HCT116 (cell line): ENCODE data around the gene CDKN2B-AS1. TPM values are rescaled to one million over a fixed set of nuclear protein-coding genes. Genes with fewer than 3 reads are reported as not detected.

Source experiments
- ATAC-seq: fragments of 200-7000 bp; cut with Tn5 transposase; 2 replicates; pipeline ENCODE4 v1.9.1; 2020; ENCODE audit warnings: mild to moderate bottlenecking, moderate library complexity
- BruUV-seq: library from RNA; stranded (reverse); fragments of 400-500 nt; replicated peaks from 2 replicates; lab custom pipeline; 2021; lab: Mats Ljungman, UMichigan
- CTCF ChIA-PET: fragments of 300-600 bp; sonication (Branson Sonifier 250); formaldehyde crosslinking; loops from one replicate; lab custom pipeline; 2021; ENCODE audit warnings: antibody characterized with exemption; lab: Charles Lee
- POLR2A ChIA-PET: fragments of 300-600, 350-600 bp; sonication (Branson Sonifier 250); formaldehyde crosslinking; loops from one replicate; lab custom pipeline; 2021; ENCODE audit warnings: antibody characterized with exemption; lab: Charles Lee
- RAD21 ChIA-PET, 2 experiments: fragments of 300-600 bp; sonication (Branson Sonifier 250); formaldehyde crosslinking; loops; one replicate each; lab custom pipeline; 2023; ENCODE audit warnings: low total read pairs in 2 of 2; ENCODE audit not compliant: uncharacterized antibody in 2 of 2, unreplicated experiment in 2 of 2, low non-redundant PET in 1 of 2; lab: Charles Lee
- DNase-seq: peaks from one replicate; pipeline ENCODE4 v3.0.0-alpha.2; 2010; ENCODE audit warnings: low read depth, low spot score
- H2AFZ ChIP-seq: fragments of 200-600 bp; shearing (Covaris generic), sonication (generic); 2 replicates; pipeline ENCODE4 v1.6.1; 2017; ENCODE audit warnings: low read depth, mixed run types, mixed read lengths, antibody characterized with exemption, low read length; ENCODE audit not compliant: poor library complexity, severe bottlenecking
- H3K27ac ChIP-seq: 2 replicates; pipeline ENCODE4 v1.5.1; 2012; ENCODE audit warnings: low read depth, low read length
- H3K27me3 ChIP-seq: fragments of 200-600 bp; sonication (generic); 2 replicates; pipeline ENCODE4 v1.6.1; 2016; ENCODE audit warnings: mixed run types, low read length, mixed read lengths; ENCODE audit not compliant: insufficient read depth
- H3K36me3 ChIP-seq, 2 experiments: fragments of 200-500 bp in 1 of 2; fragments of 200-600 bp in 1 of 2; sonication (Bioruptor generic) in 1 of 2; sonication (generic) in 1 of 2; 2 replicates each; pipeline versions ENCODE4 v1.5.1 to v1.6.1; 2014 to 2016; ENCODE audit warnings: low read length in 2 of 2, inconsistent platforms in 1 of 2, mixed read lengths in 1 of 2, mixed run types in 1 of 2; ENCODE audit not compliant: insufficient read depth in 2 of 2, control insufficient read depth in 1 of 2
- H3K4me1 ChIP-seq, 2 experiments: fragments of 200-600 bp in 1 of 2; sonication (generic) in 1 of 2; 2 replicates each; pipeline versions ENCODE4 v1.5.1 to v1.6.1; 2012 to 2017; ENCODE audit warnings: low read length in 2 of 2, inconsistent platforms in 1 of 2, mild to moderate bottlenecking in 1 of 2, mixed read lengths in 1 of 2, mixed run types in 1 of 2, moderate library complexity in 1 of 2; ENCODE audit not compliant: insufficient read depth in 2 of 2, control insufficient read depth in 1 of 2
- H3K4me2 ChIP-seq: fragments of 200-600 bp; sonication (generic); 2 replicates; pipeline ENCODE4 v1.6.1; 2017; ENCODE audit warnings: mixed run types, low read length, mixed read lengths
- H3K4me3 ChIP-seq, 2 experiments: fragments of 200-600 bp in 1 of 2; sonication (generic) in 1 of 2; replicated peaks in 1 of 2; 2 replicates each; pipeline ENCODE4 v1.5.1; 2011 to 2016; ENCODE audit warnings: low read length in 2 of 2, control low read depth in 1 of 2, low read depth in 1 of 2, mild to moderate bottlenecking in 1 of 2, mixed read lengths in 1 of 2, mixed run types in 1 of 2
- H3K79me2 ChIP-seq: fragments of 200-600 bp; sonication (generic); 2 replicates; pipeline ENCODE4 v1.6.1; 2017; ENCODE audit warnings: mild to moderate bottlenecking, mixed run types, low read length, moderate library complexity, mixed read lengths; ENCODE audit not compliant: insufficient read depth
- H3K9ac ChIP-seq: fragments of 200-600 bp; sonication (generic); 2 replicates; pipeline ENCODE4 v1.6.1; 2016; ENCODE audit warnings: low read length, mixed read lengths
- H3K9me2 ChIP-seq: fragments of 200-600 bp; sonication (generic), shearing (Covaris generic); 2 replicates; pipeline ENCODE4 v1.6.1; 2017; ENCODE audit warnings: mixed run types, mild to moderate bottlenecking, moderate library complexity; ENCODE audit not compliant: insufficient read depth
- H3K9me3 ChIP-seq, 2 experiments: fragments of 200-500 bp in 1 of 2; fragments of 200-600 bp in 1 of 2; sonication (Bioruptor generic) in 1 of 2; sonication (generic) in 1 of 2; 2 replicates each; pipeline ENCODE4 v1.6.1; 2014 to 2017; ENCODE audit warnings: low read length in 2 of 2, mixed read lengths in 2 of 2, inconsistent platforms in 1 of 2, low read depth in 1 of 2, mild to moderate bottlenecking in 1 of 2, mixed run types in 1 of 2, moderate library complexity in 1 of 2; ENCODE audit not compliant: control insufficient read depth in 1 of 2, insufficient read depth in 1 of 2
- H4K20me1 ChIP-seq: fragments of 200-600 bp; sonication (generic), shearing (Covaris generic); 2 replicates; pipeline ENCODE4 v1.6.1; 2017; ENCODE audit warnings: mixed run types, mild to moderate bottlenecking, moderate library complexity; ENCODE audit not compliant: insufficient read depth
- CEBPB ChIP-seq: IDR thresholded peaks from 2 replicates; pipeline ENCODE4 v1.6.1; 2012; ENCODE audit warnings: low read depth
- CTCF ChIP-seq, 3 experiments: fragments of 200-600 bp in 1 of 3; sonication (generic) in 1 of 3; IDR thresholded peaks in 2 of 3; conservative IDR thresholded peaks in 1 of 3; 2 replicates each; pipeline ENCODE4 v1.5.1; 2012 to 2017; ENCODE audit warnings: low read depth in 2 of 3, low read length in 2 of 3, antibody characterized with exemption in 1 of 3, borderline replicate concordance in 1 of 3, control low read depth in 1 of 3, mild to moderate bottlenecking in 1 of 3, mixed read lengths in 1 of 3, mixed run types in 1 of 3, moderate library complexity in 1 of 3; ENCODE audit not compliant: insufficient read depth in 1 of 3
- REST ChIP-seq: IDR thresholded peaks from 2 replicates; pipeline ENCODE4 v1.6.1; 2012; ENCODE audit warnings: low read depth
- TCF7L2 ChIP-seq: IDR thresholded peaks from 2 replicates; pipeline ENCODE4 v1.7.0; 2011; ENCODE audit warnings: borderline replicate concordance, inconsistent platforms; ENCODE audit not compliant: insufficient read depth, insufficient read length; ENCODE audit errors: extremely low read depth
- YY1 ChIP-seq: IDR thresholded peaks from 2 replicates; pipeline ENCODE4 v1.6.1; 2011; ENCODE audit warnings: low read length, low read depth, moderate library complexity, mild to moderate bottlenecking; ENCODE audit not compliant: insufficient replicate concordance; ENCODE audit errors: extremely low read depth
- ZNF274 ChIP-seq: fragments of 200-500 bp; sonication (Bioruptor generic); IDR thresholded peaks from 2 replicates; pipeline ENCODE4 v1.6.1; 2014; ENCODE audit warnings: mild to moderate bottlenecking, low read depth, low read length, inconsistent platforms
- intact Hi-C: fragments of 100-400 bp; cut with micrococcal nuclease; formaldehyde crosslinking; loops from 2 replicates; pipeline ENCODE4 v1.10.0; 2022
- total RNA-seq: library from RNA; stranded (reverse); gene quantifications from one replicate; pipeline ENCODE4 v1.2.1, GENCODE V29; 2021; ENCODE audit not compliant: unreplicated experiment

CDKN2B-AS1 gene
- total RNA-seq, 1 experiment from 2014 or later = 1.7 TPM

DNA sequence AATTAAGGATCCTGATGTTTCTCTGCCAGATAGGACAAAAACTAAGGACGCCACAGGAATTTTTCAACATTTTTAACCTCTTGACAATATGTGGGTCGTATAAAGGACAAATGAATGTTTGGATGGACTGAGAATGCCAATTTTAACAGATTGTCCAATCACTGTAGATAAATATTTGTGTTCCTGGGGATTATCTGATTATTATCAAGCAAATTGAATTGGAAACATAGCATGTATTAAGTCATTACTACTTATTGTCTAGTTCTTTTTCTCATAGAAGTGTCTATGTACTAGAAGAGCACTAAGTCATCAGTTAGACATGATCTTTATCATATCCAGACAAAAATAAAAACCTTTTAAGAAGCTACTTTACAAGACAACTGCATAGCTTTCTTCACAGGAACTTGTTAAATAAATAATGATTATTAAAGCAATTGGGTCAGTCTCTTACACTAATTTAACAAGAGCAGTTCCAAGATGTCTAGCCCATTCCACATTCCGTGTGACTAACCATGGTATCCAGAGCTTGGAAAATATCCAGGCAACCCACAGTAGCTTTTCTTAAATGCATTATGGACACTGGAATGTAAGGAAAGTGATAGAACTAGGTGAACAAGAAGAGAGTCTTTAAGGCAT is 142.0 kb downstream of the CDKN2B-AS1 start:
- H3K27me3 ChIP-seq = no peaks in the 10 kb centered on the region
- H3K4me1 ChIP-seq = no peaks in the 10 kb centered on the region
- H3K79me2 ChIP-seq = no peaks in the 10 kb centered on the region
- intact Hi-C loops = no loop called here
- no peak overlapping the region for H3K9ac ChIP-seq
- no peaks in the 10 kb centered on the region for H4K20me1 ChIP-seq
- POLR2A ChIA-PET = no interaction called here
- ATAC-seq = no peak
- CTCF ChIA-PET = no interaction called here
- no peaks in the 10 kb centered on the region for H3K9me2 ChIP-seq
- DNase-seq = no peak
- H2AFZ ChIP-seq = no peak overlapping the region
- no peaks in the 10 kb centered on the region for H3K9me3 ChIP-seq
- TF ChIP-seq CTCF (IDR thresholded peaks at IDR 0.05 in 2 of 3, conservative IDR thresholded peaks at IDR 0.05 in 1 of 3; ENCODE audit: borderline replicate concordance in 1 of 3, insufficient read depth in 1 of 3, low read depth in 2 of 3, low read length in 2 of 3) (no peak), CEBPB (no peak), TCF7L2 (no peak), YY1 (no peak), ZNF274 (no peak), REST (no peak)
- TF ChIP-seq, all 23 proteins: peak for 0
- BruUV-seq = no TSS peak
- Histone ChIP-seq H3K36me3 (no peaks in the 10 kb centered on the region), H3K4me3 (no peak overlapping the region), H3K27ac (no peak overlapping the region), H3K4me2 (no peak overlapping the region)
- RAD21 ChIA-PET = no interaction called here
